ENCODE data around the gene MVD. TPM values are rescaled to one million over a fixed set of nuclear protein-coding genes. Genes with fewer than 3 reads are reported as not detected.

MVD gene, protein sequence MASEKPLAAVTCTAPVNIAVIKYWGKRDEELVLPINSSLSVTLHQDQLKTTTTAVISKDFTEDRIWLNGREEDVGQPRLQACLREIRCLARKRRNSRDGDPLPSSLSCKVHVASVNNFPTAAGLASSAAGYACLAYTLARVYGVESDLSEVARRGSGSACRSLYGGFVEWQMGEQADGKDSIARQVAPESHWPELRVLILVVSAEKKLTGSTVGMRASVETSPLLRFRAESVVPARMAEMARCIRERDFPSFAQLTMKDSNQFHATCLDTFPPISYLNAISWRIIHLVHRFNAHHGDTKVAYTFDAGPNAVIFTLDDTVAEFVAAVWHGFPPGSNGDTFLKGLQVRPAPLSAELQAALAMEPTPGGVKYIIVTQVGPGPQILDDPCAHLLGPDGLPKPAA
- total RNA-seq: 10 to 100 TPM; 10.2 to 57.1 (median 15.2) TPM
- long read RNA-seq, transcript MVD-201 (10 exons, 1,823 nt): major isoform, 10 of 15 reads
- long read RNA-seq, partial matches to known transcripts: 1 of 15 reads
- long read RNA-seq, other reads (novel, unspliced or antisense): 3 of 15 reads

GRCh38 chr16:88662843-88663606, at the start of gene MVD:
Gene MVD (minus strand): TSS chr16:88663091. CDS start chr16:88663080, 11 bp downstream.
- peak within 1 kb of the TSS; percentile 86 to 89 (median 88) for H3K27ac ChIP-seq
- peak in 1 of 4 donors; percentile 11 for TF ChIP-seq CTCF (IDR thresholded peaks at IDR 0.05)
- peak; percentile 90 for TF ChIP-seq POLR2A (IDR thresholded peaks at IDR 0.05)
- peak within 1 kb of the TSS; percentile 94 to 97 (median 94) for H3K4me3 ChIP-seq
- H3K9me3 ChIP-seq: no peaks in the 10 kb centered on the region
- under 1% methylated on average over 35 of the region's 88 CpGs for WGBS (ENCODE audit: insufficient coverage, low coverage, low lambda C conversion rate, missing lambda C conversion rate)
- peaks cover 0 to 26% (median 8%) of the 10 kb centered on the region in 4 donors for H3K4me1 ChIP-seq
- peak; percentile 89 to 96 (median 94) for ATAC-seq
- DNase-seq: peak; percentile 98 to 99 (median 98)
- intact Hi-C loops (cut with DNase I): no loop called here
- H3K36me3 ChIP-seq: peaks cover 0 to 3% (median 0%) of the 10 kb centered on the region in 4 donors
- H3K27me3 ChIP-seq: no peaks in the 10 kb centered on the region

DNA sequence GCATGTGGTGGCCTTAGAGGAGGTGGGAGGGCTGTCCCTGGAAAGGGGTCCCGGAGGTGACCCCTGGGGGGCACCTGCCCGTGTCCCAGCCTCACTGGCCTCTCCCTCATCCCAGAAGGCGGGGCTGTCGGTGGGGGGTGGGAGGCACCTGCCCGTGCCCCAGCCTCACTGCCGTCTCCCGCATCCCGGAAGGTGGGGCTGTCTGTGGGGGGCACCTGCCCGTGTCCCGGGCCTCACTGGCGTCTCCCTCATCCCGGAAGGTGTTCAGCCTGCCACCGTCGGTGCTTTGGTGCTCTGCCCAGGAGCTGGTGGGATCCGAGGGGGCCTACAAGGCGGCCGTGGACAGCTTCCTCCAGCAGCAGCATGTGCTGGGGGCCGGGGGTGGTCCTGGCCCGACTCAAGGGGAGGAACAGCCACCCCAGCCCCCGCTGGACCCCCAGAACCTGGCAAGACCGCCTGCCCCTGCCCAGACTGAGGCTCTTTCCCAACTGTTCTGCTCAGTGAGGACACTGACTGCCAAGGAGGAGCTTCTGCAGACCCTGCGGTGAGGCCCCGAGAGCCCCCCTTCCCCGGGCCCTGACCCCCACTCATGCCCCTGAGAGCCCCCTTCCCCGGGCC, 49.6 kb upstream of the MVD start:
- H3K36me3 ChIP-seq: peaks cover 0 to 40% (median 17%) of the 10 kb centered on the region in 4 donors
- no peaks in the 10 kb centered on the region for H3K9me3 ChIP-seq
- peaks cover 0 to 1% (median 0%) of the 10 kb centered on the region in 4 donors for H3K4me1 ChIP-seq
- WGBS (ENCODE audit: insufficient coverage, low coverage, low lambda C conversion rate, missing lambda C conversion rate): 58% methylated on average over 2 of the region's 25 CpGs
- intact Hi-C loops (cut with DNase I): no loop called here
- no peak for DNase-seq
- no peak overlapping the region for H3K27ac ChIP-seq
- TF ChIP-seq POLR2A (IDR thresholded peaks at IDR 0.05): no peak
- TF ChIP-seq CTCF (IDR thresholded peaks at IDR 0.05): no peak
- ATAC-seq: no peak
- no peak overlapping the region for H3K4me3 ChIP-seq
- no peaks in the 10 kb centered on the region for H3K27me3 ChIP-seq

GRCh38 chr16:88711750-88712340, 49.0 kb upstream of the MVD start:
- intact Hi-C loops (cut with DNase I): no loop called here
- 50% methylated on average over 2 of the region's 18 CpGs for WGBS (ENCODE audit: insufficient coverage, low coverage, low lambda C conversion rate, missing lambda C conversion rate)
- H3K4me3 ChIP-seq: no peak overlapping the region
- DNase-seq (no peak), ATAC-seq (no peak)
- TF ChIP-seq CTCF (IDR thresholded peaks at IDR 0.05): no peak
- no peak for TF ChIP-seq POLR2A (IDR thresholded peaks at IDR 0.05)
- H3K4me1 ChIP-seq: peaks cover 0 to 7% (median 3%) of the 10 kb centered on the region in 4 donors
- peaks cover 0 to 34% (median 14%) of the 10 kb centered on the region in 4 donors for H3K36me3 ChIP-seq
- H3K27me3 ChIP-seq: no peaks in the 10 kb centered on the region
- no peaks in the 10 kb centered on the region for H3K9me3 ChIP-seq
- H3K27ac ChIP-seq: no peak overlapping the region

- Histone ChIP-seq H3K36me3 (peaks cover 0 to 21% (median 7%) of the 10 kb centered on the region in 4 donors), H3K27me3 (no peaks in the 10 kb centered on the region), H3K4me1 (peaks cover 0 to 8% (median 3%) of the 10 kb centered on the region in 4 donors), H3K9me3 (no peaks in the 10 kb centered on the region), H3K27ac (no peak overlapping the region), H3K4me3 (no peak overlapping the region)
- TF ChIP-seq POLR2A (IDR thresholded peaks at IDR 0.05) (no peak), CTCF (IDR thresholded peaks at IDR 0.05) (no peak)
- 68% methylated on average over 6 of the region's 16 CpGs for WGBS (ENCODE audit: insufficient coverage, low coverage, low lambda C conversion rate, missing lambda C conversion rate)
- ATAC-seq (no peak), DNase-seq (no peak)
- intact Hi-C loops (cut with DNase I): no loop called here
These were observed 47.7 kb upstream of the MVD start for GRCh38 chr16:88710556-88710955.

Measured in right lobe of liver (tissue), 6 donors.